HCT116 (cell line): Measurements from ENCODE around the gene DPH2. TPM values are rescaled to one million over a fixed set of nuclear protein-coding genes. Genes with fewer than 3 reads are reported as not detected.

Experiments used
- ATAC-seq: fragments of 200-7000 bp; cut with Tn5 transposase; 2 replicates; pipeline ENCODE4 v1.9.1; 2020; ENCODE audit warnings: mild to moderate bottlenecking, moderate library complexity
- BruUV-seq: library from RNA; stranded (reverse); fragments of 400-500 nt; replicated peaks from 2 replicates; lab custom pipeline; 2021; lab: Mats Ljungman, UMichigan
- CTCF ChIA-PET: fragments of 300-600 bp; sonication (Branson Sonifier 250); formaldehyde crosslinking; loops from one replicate; lab custom pipeline; 2021; ENCODE audit warnings: antibody characterized with exemption; lab: Charles Lee
- POLR2A ChIA-PET: fragments of 300-600, 350-600 bp; sonication (Branson Sonifier 250); formaldehyde crosslinking; loops from one replicate; lab custom pipeline; 2021; ENCODE audit warnings: antibody characterized with exemption; lab: Charles Lee
- RAD21 ChIA-PET, 2 experiments: fragments of 300-600 bp; sonication (Branson Sonifier 250); formaldehyde crosslinking; loops; one replicate each; lab custom pipeline; 2023; ENCODE audit warnings: low total read pairs in 2 of 2; ENCODE audit not compliant: uncharacterized antibody in 2 of 2, unreplicated experiment in 2 of 2, low non-redundant PET in 1 of 2; lab: Charles Lee
- DNase-seq: peaks from one replicate; pipeline ENCODE4 v3.0.0-alpha.2; 2010; ENCODE audit warnings: low read depth, low spot score
- H2AFZ ChIP-seq: fragments of 200-600 bp; shearing (Covaris generic), sonication (generic); 2 replicates; pipeline ENCODE4 v1.6.1; 2017; ENCODE audit warnings: low read depth, mixed run types, mixed read lengths, antibody characterized with exemption, low read length; ENCODE audit not compliant: poor library complexity, severe bottlenecking
- H3K27ac ChIP-seq: 2 replicates; pipeline ENCODE4 v1.5.1; 2012; ENCODE audit warnings: low read depth, low read length
- H3K27me3 ChIP-seq: fragments of 200-600 bp; sonication (generic); 2 replicates; pipeline ENCODE4 v1.6.1; 2016; ENCODE audit warnings: mixed run types, low read length, mixed read lengths; ENCODE audit not compliant: insufficient read depth
- H3K36me3 ChIP-seq, 2 experiments: fragments of 200-500 bp in 1 of 2; fragments of 200-600 bp in 1 of 2; sonication (Bioruptor generic) in 1 of 2; sonication (generic) in 1 of 2; 2 replicates each; pipeline versions ENCODE4 v1.5.1 to v1.6.1; 2014 to 2016; ENCODE audit warnings: low read length in 2 of 2, inconsistent platforms in 1 of 2, mixed read lengths in 1 of 2, mixed run types in 1 of 2; ENCODE audit not compliant: insufficient read depth in 2 of 2, control insufficient read depth in 1 of 2
- H3K4me1 ChIP-seq, 2 experiments: fragments of 200-600 bp in 1 of 2; sonication (generic) in 1 of 2; 2 replicates each; pipeline versions ENCODE4 v1.5.1 to v1.6.1; 2012 to 2017; ENCODE audit warnings: low read length in 2 of 2, inconsistent platforms in 1 of 2, mild to moderate bottlenecking in 1 of 2, mixed read lengths in 1 of 2, mixed run types in 1 of 2, moderate library complexity in 1 of 2; ENCODE audit not compliant: insufficient read depth in 2 of 2, control insufficient read depth in 1 of 2
- H3K4me2 ChIP-seq: fragments of 200-600 bp; sonication (generic); 2 replicates; pipeline ENCODE4 v1.6.1; 2017; ENCODE audit warnings: mixed run types, low read length, mixed read lengths
- H3K4me3 ChIP-seq, 2 experiments: fragments of 200-600 bp in 1 of 2; sonication (generic) in 1 of 2; replicated peaks in 1 of 2; 2 replicates each; pipeline ENCODE4 v1.5.1; 2011 to 2016; ENCODE audit warnings: low read length in 2 of 2, control low read depth in 1 of 2, low read depth in 1 of 2, mild to moderate bottlenecking in 1 of 2, mixed read lengths in 1 of 2, mixed run types in 1 of 2
- H3K79me2 ChIP-seq: fragments of 200-600 bp; sonication (generic); 2 replicates; pipeline ENCODE4 v1.6.1; 2017; ENCODE audit warnings: mild to moderate bottlenecking, mixed run types, low read length, moderate library complexity, mixed read lengths; ENCODE audit not compliant: insufficient read depth
- H3K9ac ChIP-seq: fragments of 200-600 bp; sonication (generic); 2 replicates; pipeline ENCODE4 v1.6.1; 2016; ENCODE audit warnings: low read length, mixed read lengths
- H3K9me2 ChIP-seq: fragments of 200-600 bp; sonication (generic), shearing (Covaris generic); 2 replicates; pipeline ENCODE4 v1.6.1; 2017; ENCODE audit warnings: mixed run types, mild to moderate bottlenecking, moderate library complexity; ENCODE audit not compliant: insufficient read depth
- H3K9me3 ChIP-seq, 2 experiments: fragments of 200-500 bp in 1 of 2; fragments of 200-600 bp in 1 of 2; sonication (Bioruptor generic) in 1 of 2; sonication (generic) in 1 of 2; 2 replicates each; pipeline ENCODE4 v1.6.1; 2014 to 2017; ENCODE audit warnings: low read length in 2 of 2, mixed read lengths in 2 of 2, inconsistent platforms in 1 of 2, low read depth in 1 of 2, mild to moderate bottlenecking in 1 of 2, mixed run types in 1 of 2, moderate library complexity in 1 of 2; ENCODE audit not compliant: control insufficient read depth in 1 of 2, insufficient read depth in 1 of 2
- H4K20me1 ChIP-seq: fragments of 200-600 bp; sonication (generic), shearing (Covaris generic); 2 replicates; pipeline ENCODE4 v1.6.1; 2017; ENCODE audit warnings: mixed run types, mild to moderate bottlenecking, moderate library complexity; ENCODE audit not compliant: insufficient read depth
- CEBPB ChIP-seq: IDR thresholded peaks from 2 replicates; pipeline ENCODE4 v1.6.1; 2012; ENCODE audit warnings: low read depth
- EGR1 ChIP-seq: IDR thresholded peaks from 2 replicates; pipeline ENCODE4 v1.6.1; 2012; ENCODE audit warnings: low read depth
- EZH2 ChIP-seq: fragments of 200-600 bp; sonication (generic); IDR thresholded peaks from 2 replicates; pipeline ENCODE4 v1.6.1; 2017; ENCODE audit warnings: antibody characterized with exemption, mixed run types
- JUND ChIP-seq: IDR thresholded peaks from 2 replicates; pipeline ENCODE4 v1.6.1; 2012
- SP1 ChIP-seq: IDR thresholded peaks from 2 replicates; pipeline ENCODE4 v1.6.1; 2012; ENCODE audit warnings: low read depth
- SRF ChIP-seq: IDR thresholded peaks from 2 replicates; pipeline ENCODE4 v1.6.1; 2012; ENCODE audit warnings: low read depth
- TCF7L2 ChIP-seq: IDR thresholded peaks from 2 replicates; pipeline ENCODE4 v1.7.0; 2011; ENCODE audit warnings: borderline replicate concordance, inconsistent platforms; ENCODE audit not compliant: insufficient read depth, insufficient read length; ENCODE audit errors: extremely low read depth
- intact Hi-C: fragments of 100-400 bp; cut with micrococcal nuclease; formaldehyde crosslinking; loops from 2 replicates; pipeline ENCODE4 v1.10.0; 2022
- total RNA-seq: library from RNA; stranded (reverse); gene quantifications from one replicate; pipeline ENCODE4 v1.2.1, GENCODE V29; 2021; ENCODE audit not compliant: unreplicated experiment
- TF ChIP-seq, protein P1 (sequence below), 3 experiments: fragments of 200-600 bp in 1 of 3; sonication (generic) in 1 of 3; IDR thresholded peaks in 2 of 3; conservative IDR thresholded peaks in 1 of 3; 2 replicates each; pipeline ENCODE4 v1.5.1; 2012 to 2017; ENCODE audit warnings: low read depth in 2 of 3, low read length in 2 of 3, antibody characterized with exemption in 1 of 3, borderline replicate concordance in 1 of 3, control low read depth in 1 of 3, mild to moderate bottlenecking in 1 of 3, mixed read lengths in 1 of 3, mixed run types in 1 of 3, moderate library complexity in 1 of 3; ENCODE audit not compliant: insufficient read depth in 1 of 3
- TF ChIP-seq, protein P2 (sequence below): IDR thresholded peaks from 2 replicates; pipeline ENCODE4 v1.6.1; 2012; ENCODE audit warnings: low read depth

DPH2 gene
- total RNA-seq, 1 experiment from 2014 or later, result 53.2 TPM

DNA sequence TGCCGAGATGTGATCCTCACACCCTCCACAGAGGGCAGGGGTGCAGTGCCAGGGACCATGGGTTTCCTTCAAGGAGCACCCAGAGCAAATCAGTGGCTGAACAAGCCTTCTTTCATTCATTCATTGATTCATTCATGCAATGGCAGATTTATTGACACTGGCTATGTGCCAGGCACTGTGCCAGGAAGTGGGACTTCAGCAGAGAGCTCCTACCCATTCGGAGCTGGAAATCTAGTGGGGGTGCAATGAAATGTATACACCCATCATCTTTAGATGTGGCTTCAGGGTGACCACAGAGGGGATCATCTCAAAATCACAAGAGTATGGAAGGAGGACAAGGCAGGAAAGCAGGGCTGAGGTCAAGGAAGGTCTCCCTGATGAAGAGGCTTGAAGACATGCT, 42.6 kb downstream of the DPH2 start:
- Histone ChIP-seq H4K20me1 (no peaks in the 10 kb centered on the region), H3K36me3 (no peaks in the 10 kb centered on the region), H3K79me2 (no peaks in the 10 kb centered on the region), H3K9me2 (no peaks in the 10 kb centered on the region), H3K27me3 (no peaks in the 10 kb centered on the region), H3K27ac (no peak overlapping the region), H3K4me3 (no peak overlapping the region), H3K4me1 (peaks cover 7 to 8% of the 10 kb centered on the region in 2 experiments; a peak in 3 of 4 replicates), H2AFZ (no peak overlapping the region), H3K9ac (no peak overlapping the region)
- ChIA-PET POLR2A (no interaction called here), CTCF (no interaction called here)
- ATAC-seq (0 out of 2 replicates have a peak, but pooled peaks have one; percentile 18), DNase-seq (no peak)
- no peak for TF ChIP-seq JUND
- no peak for TF ChIP-seq EGR1
- TF ChIP-seq, protein P1, sequence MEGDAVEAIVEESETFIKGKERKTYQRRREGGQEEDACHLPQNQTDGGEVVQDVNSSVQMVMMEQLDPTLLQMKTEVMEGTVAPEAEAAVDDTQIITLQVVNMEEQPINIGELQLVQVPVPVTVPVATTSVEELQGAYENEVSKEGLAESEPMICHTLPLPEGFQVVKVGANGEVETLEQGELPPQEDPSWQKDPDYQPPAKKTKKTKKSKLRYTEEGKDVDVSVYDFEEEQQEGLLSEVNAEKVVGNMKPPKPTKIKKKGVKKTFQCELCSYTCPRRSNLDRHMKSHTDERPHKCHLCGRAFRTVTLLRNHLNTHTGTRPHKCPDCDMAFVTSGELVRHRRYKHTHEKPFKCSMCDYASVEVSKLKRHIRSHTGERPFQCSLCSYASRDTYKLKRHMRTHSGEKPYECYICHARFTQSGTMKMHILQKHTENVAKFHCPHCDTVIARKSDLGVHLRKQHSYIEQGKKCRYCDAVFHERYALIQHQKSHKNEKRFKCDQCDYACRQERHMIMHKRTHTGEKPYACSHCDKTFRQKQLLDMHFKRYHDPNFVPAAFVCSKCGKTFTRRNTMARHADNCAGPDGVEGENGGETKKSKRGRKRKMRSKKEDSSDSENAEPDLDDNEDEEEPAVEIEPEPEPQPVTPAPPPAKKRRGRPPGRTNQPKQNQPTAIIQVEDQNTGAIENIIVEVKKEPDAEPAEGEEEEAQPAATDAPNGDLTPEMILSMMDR (IDR thresholded peaks at IDR 0.05 in 2 of 3, conservative IDR thresholded peaks at IDR 0.05 in 1 of 3; ENCODE audit: borderline replicate concordance in 1 of 3, insufficient read depth in 1 of 3, low read depth in 2 of 3, low read length in 2 of 3), result no peak
- no peak for TF ChIP-seq TCF7L2
- no peak for TF ChIP-seq SRF
- TF ChIP-seq SP1, result no peak
- TF ChIP-seq, protein P2, sequence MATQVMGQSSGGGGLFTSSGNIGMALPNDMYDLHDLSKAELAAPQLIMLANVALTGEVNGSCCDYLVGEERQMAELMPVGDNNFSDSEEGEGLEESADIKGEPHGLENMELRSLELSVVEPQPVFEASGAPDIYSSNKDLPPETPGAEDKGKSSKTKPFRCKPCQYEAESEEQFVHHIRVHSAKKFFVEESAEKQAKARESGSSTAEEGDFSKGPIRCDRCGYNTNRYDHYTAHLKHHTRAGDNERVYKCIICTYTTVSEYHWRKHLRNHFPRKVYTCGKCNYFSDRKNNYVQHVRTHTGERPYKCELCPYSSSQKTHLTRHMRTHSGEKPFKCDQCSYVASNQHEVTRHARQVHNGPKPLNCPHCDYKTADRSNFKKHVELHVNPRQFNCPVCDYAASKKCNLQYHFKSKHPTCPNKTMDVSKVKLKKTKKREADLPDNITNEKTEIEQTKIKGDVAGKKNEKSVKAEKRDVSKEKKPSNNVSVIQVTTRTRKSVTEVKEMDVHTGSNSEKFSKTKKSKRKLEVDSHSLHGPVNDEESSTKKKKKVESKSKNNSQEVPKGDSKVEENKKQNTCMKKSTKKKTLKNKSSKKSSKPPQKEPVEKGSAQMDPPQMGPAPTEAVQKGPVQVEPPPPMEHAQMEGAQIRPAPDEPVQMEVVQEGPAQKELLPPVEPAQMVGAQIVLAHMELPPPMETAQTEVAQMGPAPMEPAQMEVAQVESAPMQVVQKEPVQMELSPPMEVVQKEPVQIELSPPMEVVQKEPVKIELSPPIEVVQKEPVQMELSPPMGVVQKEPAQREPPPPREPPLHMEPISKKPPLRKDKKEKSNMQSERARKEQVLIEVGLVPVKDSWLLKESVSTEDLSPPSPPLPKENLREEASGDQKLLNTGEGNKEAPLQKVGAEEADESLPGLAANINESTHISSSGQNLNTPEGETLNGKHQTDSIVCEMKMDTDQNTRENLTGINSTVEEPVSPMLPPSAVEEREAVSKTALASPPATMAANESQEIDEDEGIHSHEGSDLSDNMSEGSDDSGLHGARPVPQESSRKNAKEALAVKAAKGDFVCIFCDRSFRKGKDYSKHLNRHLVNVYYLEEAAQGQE, result no peak
- no peak for TF ChIP-seq EZH2
- no peak for TF ChIP-seq CEBPB
- TF ChIP-seq, all 23 proteins: peak for 0
- intact Hi-C loops, result no loop called here
- RAD21 ChIA-PET, result no interaction called here
- H3K4me2 ChIP-seq, result no peak overlapping the region
- H3K9me3 ChIP-seq, result no peaks in the 10 kb centered on the region
- BruUV-seq, result no TSS peak
